Dendritic cell treated with granulocyte-macrophage colony-stimulating factor and Interleukin-4, amounts not matched to agents 40 ng/mL and 50 ng/mL, for 4 days (primary cell): ENCODE measurements around the gene BNC2.

Experiments
- H3K27ac Mint-ChIP-seq: one replicate; pipeline ENCODE4 v1.8.0; 2022; ENCODE audit warnings: mild to moderate bottlenecking, mixed read lengths
- H3K27me3 Mint-ChIP-seq: one replicate; pipeline ENCODE4 v1.8.0; 2022; ENCODE audit warnings: mild to moderate bottlenecking, mixed read lengths
- H3K36me3 Mint-ChIP-seq: one replicate; pipeline ENCODE4 v1.8.0; 2022; ENCODE audit warnings: low read depth, mixed read lengths
- H3K4me1 Mint-ChIP-seq: one replicate; pipeline ENCODE4 v1.8.0; 2022; ENCODE audit warnings: low read depth, mixed read lengths
- H3K4me3 Mint-ChIP-seq: one replicate; pipeline ENCODE4 v1.8.0; 2022; ENCODE audit warnings: mild to moderate bottlenecking, moderate library complexity, mixed read lengths
- H3K9me3 Mint-ChIP-seq: one replicate; pipeline ENCODE4 v1.8.0; 2022; ENCODE audit warnings: mixed read lengths
- intact Hi-C: fragments of 100-400 bp; cut with micrococcal nuclease; formaldehyde crosslinking; loops from one replicate; pipeline ENCODE4 v1.15.0; 2022

BNC2 gene

DNA sequence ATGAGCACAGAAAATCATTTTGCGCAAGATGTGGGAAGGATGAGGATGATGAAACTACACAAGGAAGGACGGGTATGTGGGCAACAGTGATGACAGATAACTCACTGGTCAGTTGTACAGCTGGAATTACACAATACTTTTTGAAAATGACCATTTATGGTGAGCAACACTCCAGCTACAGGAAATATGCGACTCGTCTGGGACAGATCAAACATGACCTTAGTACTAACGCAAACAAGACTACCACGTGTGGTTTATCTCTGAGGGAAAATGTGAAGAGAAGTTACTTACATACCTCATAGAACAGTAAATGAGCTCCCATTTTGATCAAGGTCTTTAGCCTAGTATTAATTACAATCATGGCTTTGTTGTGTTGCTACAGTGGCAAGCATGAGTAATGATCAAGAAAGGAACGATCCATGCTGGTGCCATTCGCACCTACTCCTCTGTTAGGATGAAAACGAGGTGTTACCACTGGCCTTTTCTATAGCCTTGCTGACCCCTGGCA lies 456.9 kb downstream of the BNC2 start:
- no peak overlapping the region for H3K4me3 Mint-ChIP-seq
- H3K36me3 Mint-ChIP-seq = no peaks in the 10 kb centered on the region
- H3K9me3 Mint-ChIP-seq = peaks cover 8% of the 10 kb centered on the region
- intact Hi-C loops = no loop called here
- H3K4me1 Mint-ChIP-seq = peaks cover 12% of the 10 kb centered on the region
- H3K27ac Mint-ChIP-seq = no peak overlapping the region
- H3K27me3 Mint-ChIP-seq = peaks cover 4% of the 10 kb centered on the region

DNA sequence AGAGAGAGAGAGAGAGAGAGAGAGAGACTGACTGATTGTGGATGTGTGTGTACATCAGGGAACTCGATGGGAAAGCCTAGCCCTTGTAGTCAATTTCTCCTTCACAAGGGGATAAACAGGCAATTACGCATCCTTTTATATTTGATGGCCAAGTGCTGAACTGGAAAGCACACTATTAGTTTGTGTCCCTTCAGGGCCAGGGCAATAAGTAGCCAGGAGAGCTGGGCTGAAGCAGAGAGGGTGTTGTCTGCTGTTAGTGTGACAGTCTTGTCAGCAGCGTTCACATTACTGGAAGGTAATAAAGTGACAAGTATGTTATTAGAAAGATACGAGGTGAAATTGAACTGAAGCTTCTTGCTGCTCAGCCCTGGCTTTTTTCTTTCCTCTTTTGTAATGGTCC lies 457.7 kb downstream of the BNC2 start:
- Mint-ChIP-seq H3K9me3 (peaks cover 8% of the 10 kb centered on the region), H3K36me3 (no peaks in the 10 kb centered on the region), H3K27ac (no peak overlapping the region), H3K4me1 (peaks cover 12% of the 10 kb centered on the region), H3K4me3 (no peak overlapping the region), H3K27me3 (peaks cover 7% of the 10 kb centered on the region)
- intact Hi-C loops = no loop called here

DNA sequence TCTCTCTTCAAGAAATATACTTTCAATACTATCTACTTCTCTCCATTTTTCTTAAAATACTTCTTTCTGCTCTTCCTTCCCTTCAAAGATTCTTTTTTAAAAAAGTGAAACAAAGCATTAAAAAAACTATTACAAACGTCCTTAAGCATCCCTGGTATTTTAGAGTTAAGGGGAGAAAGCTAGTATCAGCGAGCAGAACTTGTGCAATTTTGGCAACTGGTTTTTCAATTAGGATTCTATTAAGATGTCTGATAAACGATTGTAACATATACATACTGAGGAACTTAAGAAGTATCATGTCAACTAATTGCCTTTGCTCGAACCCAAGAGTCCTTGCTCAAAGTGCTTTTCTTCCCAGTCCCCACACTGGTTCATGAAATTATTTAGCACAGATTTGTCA lies 459.2 kb downstream of the BNC2 start:
- Mint-ChIP-seq H3K4me1 (peaks cover 12% of the 10 kb centered on the region), H3K9me3 (peaks cover 8% of the 10 kb centered on the region), H3K4me3 (no peak overlapping the region), H3K27ac (no peak overlapping the region), H3K27me3 (peaks cover 9% of the 10 kb centered on the region), H3K36me3 (no peaks in the 10 kb centered on the region)
- intact Hi-C loops = no loop called here

DNA sequence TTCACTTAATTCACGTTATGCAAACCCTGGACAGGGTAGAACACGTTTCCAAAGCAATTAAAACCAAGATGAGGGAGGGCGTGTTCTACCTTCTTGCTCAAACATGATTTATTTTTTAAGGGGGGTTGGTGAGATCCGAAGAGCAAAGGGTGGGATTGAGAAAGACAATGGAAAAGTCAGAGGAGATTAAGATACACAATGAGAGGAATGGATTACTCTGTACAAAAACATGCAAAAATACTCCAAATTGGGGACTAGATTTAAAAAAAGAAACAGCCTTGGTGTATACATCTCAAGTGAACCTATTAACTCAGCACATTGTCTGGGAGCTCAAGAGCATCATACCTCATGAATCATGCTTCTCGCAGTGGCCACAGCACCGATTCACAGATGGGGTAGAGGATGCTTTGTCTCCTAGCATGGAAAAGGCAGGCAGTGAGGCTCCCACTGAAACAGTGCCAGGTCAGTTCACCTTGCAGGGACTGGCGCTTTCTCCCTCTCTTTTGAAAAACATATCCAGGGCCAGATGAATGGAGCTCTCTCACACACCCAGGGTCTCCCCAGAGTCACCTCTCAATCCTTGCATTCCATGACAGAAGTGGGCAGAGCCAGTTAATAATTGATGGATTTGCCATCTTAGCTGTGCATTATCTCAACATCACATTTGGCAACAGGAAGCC lies 459.7 kb downstream of the BNC2 start:
- Mint-ChIP-seq H3K36me3 (no peaks in the 10 kb centered on the region), H3K4me3 (no peak overlapping the region), H3K27ac (no peak overlapping the region), H3K27me3 (peaks cover 10% of the 10 kb centered on the region), H3K9me3 (peaks cover 8% of the 10 kb centered on the region), H3K4me1 (peaks cover 12% of the 10 kb centered on the region)
- intact Hi-C loops = no loop called here

DNA sequence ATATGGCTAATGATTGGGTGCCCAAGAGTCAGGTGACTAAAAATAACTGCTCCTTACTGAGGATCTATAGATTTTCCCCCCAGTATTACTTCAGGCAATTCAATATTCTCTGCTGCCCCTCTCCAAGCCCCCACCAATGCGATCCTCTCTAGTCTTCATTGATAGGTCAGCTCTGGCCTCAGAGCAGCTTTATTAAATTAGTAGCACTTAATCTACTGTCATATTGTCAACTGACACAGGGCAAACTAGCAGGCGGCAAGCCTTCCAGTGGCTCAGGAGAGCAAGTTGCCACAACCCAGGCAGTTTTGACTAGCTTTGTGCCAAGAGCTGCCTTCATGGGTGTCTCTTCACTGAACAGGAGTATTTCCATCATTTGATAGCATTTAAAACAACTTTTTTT lies 462.9 kb downstream of the BNC2 start:
- Mint-ChIP-seq H3K27me3 (peaks cover 10% of the 10 kb centered on the region), H3K27ac (no peak overlapping the region), H3K4me3 (no peak overlapping the region), H3K36me3 (no peaks in the 10 kb centered on the region), H3K9me3 (peaks cover 8% of the 10 kb centered on the region), H3K4me1 (peaks cover 20% of the 10 kb centered on the region)
- intact Hi-C loops = no loop called here

DNA sequence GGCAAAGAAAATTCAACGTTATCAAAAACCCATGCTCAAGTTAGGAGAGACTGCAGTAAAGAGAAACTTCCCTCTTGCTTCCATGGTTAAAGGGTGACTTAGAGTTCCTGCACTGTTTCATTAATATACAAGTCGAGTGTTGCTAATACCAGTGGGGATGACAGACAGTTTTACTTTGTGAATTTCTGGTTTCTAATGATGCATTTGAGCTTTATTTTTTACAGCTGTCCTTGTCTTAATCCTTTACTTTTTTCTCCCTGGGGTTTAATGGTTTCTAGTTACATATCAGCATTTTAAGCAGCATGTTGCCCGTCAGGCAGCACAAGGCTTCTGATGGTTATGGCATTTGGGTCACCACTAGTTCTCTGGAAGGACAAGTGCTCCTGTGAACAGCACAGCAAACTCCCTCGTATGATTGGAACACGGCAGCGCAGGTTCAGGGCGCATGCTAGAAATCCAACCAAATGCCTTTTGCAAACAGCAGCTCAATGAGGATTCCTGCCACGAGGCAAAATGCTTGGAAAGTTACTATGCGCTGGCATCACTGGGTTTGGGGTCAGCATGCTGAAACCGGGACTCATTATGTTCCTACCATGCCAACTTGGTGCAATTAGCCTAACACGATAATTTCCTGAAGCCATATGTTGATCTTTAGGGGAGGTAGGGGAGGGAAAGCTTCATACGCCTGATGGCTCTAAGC lies 463.8 kb downstream of the BNC2 start:
- intact Hi-C loops = no loop called here
- no peaks in the 10 kb centered on the region for H3K36me3 Mint-ChIP-seq
- H3K4me1 Mint-ChIP-seq = peaks cover 25% of the 10 kb centered on the region
- H3K9me3 Mint-ChIP-seq = peaks cover 8% of the 10 kb centered on the region
- H3K4me3 Mint-ChIP-seq = no peak overlapping the region
- H3K27me3 Mint-ChIP-seq = peaks cover 10% of the 10 kb centered on the region
- no peak overlapping the region for H3K27ac Mint-ChIP-seq

DNA sequence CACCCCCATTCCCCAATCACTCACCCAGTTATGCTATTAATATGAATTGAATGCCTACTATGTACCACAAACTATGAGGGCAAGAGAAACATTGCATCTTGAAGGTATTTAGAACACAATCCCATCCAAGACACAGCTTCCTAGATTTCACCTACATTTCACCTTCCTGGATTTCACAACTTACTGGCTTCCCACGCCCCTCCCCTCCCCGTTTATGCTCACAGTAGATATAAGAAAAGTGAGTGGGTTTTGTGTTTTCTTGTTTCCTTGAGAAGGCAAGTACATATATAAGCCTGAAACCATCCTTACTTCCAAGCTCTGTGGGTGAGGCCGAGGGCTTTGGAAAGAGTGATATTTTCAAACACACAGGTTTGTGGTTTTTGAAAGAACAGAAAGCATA lies 465.0 kb downstream of the BNC2 start:
- Mint-ChIP-seq H3K27me3 (peaks cover 10% of the 10 kb centered on the region), H3K36me3 (no peaks in the 10 kb centered on the region), H3K4me1 (peaks cover 37% of the 10 kb centered on the region), H3K9me3 (peaks cover 8% of the 10 kb centered on the region), H3K4me3 (no peak overlapping the region), H3K27ac (no peak overlapping the region)
- intact Hi-C loops = no loop called here

DNA sequence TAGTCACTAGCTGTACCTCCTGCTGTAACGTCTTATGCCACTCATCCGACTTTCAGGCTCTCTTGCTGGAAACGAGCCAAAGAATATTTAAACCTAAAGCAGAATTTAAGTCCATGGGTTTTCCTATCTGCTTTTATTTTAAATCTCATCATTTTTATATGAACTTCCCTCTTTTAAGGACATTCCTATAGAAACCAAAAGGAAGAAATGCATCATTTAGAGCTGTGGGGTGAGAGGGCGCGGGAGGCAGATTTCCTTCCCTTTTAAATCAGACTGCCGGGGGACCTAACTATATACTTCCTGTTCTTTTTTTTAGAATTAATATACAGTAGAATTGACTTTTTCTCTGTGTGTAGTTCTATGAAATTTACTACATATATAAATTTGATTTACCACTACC lies 468.8 kb downstream of the BNC2 start:
- H3K4me1 Mint-ChIP-seq = peaks cover 47% of the 10 kb centered on the region
- intact Hi-C loops = loop anchor here (5.0 kb wide), 1 partner anchor 109 kb away; no protein-coding TSS in a partner anchor
- no peaks in the 10 kb centered on the region for H3K36me3 Mint-ChIP-seq
- peaks cover 8% of the 10 kb centered on the region for H3K9me3 Mint-ChIP-seq
- peaks cover 2% of the 10 kb centered on the region for H3K27me3 Mint-ChIP-seq
- no peak overlapping the region for H3K4me3 Mint-ChIP-seq
- no peak overlapping the region for H3K27ac Mint-ChIP-seq

DNA sequence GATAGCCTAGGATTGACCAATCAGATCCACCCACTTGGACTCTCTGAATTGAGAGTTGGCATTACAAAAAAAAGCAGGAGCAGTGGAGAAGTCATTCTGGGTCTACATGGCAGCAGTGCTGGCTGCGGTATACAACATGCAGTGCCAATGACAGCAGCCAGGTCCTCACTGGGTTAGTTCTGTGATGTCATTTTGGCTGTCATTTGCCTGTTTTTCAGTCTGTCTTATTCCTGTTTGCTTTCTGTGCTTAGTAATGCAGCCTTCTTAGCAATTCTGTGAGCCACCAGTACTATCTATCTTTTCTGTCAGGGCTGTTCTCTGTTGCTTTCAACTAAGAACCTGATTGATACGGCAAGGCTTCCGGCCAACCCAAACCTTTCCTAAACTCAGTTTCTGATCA lies 471.8 kb downstream of the BNC2 start:
- Mint-ChIP-seq H3K4me3 (no peak overlapping the region), H3K27me3 (no peaks in the 10 kb centered on the region), H3K27ac (no peak overlapping the region), H3K4me1 (peaks cover 42% of the 10 kb centered on the region), H3K36me3 (no peaks in the 10 kb centered on the region), H3K9me3 (peaks cover 12% of the 10 kb centered on the region)
- intact Hi-C loops = no loop called here

DNA sequence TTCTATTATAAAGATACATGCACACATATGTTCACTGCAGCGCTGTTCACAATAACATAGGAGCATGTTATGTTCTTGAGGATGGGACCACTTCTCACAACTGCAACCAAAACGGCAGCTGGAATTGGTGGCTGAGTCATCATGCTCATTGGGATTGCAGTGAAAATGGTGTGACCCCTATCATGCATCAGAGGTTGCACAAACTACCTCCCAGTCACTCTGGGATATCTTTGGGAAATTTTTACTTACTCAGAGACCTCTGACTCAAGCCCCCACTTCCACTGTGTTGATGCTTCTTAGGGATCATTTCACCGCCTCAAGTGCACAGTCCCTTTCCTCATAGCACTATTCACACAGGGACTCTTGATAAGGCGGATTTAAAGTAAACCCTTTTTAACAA lies 474.1 kb downstream of the BNC2 start:
- H3K27me3 Mint-ChIP-seq = no peaks in the 10 kb centered on the region
- peaks cover 10% of the 10 kb centered on the region for H3K9me3 Mint-ChIP-seq
- peaks cover 19% of the 10 kb centered on the region for H3K4me1 Mint-ChIP-seq
- H3K27ac Mint-ChIP-seq = no peak overlapping the region
- intact Hi-C loops = no loop called here
- no peak overlapping the region for H3K4me3 Mint-ChIP-seq
- no peaks in the 10 kb centered on the region for H3K36me3 Mint-ChIP-seq

DNA sequence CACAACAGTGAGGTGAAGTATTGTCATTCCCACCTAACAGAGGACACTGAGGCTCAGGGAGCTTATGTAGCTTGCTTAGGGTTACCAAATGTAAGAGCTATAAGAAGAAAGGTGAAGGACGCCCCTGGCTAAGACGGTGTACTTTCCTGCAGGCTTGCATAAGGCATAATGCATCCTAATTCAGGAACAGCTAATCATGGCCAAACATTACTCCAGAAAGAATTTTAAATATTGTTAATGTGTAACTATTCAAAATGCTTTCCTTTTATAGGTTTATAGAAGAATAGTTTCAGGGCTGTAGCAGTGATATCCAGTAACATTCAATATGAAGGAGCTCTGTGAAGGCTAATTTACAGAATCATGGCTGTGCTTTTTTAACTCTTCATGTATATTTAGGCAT lies 479.1 kb downstream of the BNC2 start:
- intact Hi-C loops = no loop called here
- no peaks in the 10 kb centered on the region for H3K4me1 Mint-ChIP-seq

DNA sequence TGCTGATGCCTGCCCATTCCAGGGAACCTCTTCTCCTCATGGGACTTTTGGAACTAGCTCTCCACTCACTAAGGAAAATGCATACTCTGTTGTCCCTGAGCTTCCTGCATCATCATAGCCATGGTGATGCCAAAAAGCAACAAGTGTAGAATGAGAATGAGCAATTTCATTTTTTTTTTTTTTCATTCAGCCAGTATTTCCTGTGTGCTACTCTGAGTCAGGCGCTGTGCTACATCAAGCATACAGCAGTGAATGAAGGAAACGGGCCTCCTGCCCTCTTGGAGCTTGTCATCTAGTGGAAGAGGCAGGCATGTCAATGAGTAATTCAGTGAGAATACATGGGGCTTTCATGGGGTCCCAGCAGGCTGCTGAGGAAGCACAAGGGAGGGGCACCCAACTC lies 483.1 kb downstream of the BNC2 start:
- no peak overlapping the region for H3K4me3 Mint-ChIP-seq
- no peaks in the 10 kb centered on the region for H3K4me1 Mint-ChIP-seq
- H3K27me3 Mint-ChIP-seq = no peaks in the 10 kb centered on the region
- no peaks in the 10 kb centered on the region for H3K36me3 Mint-ChIP-seq
- H3K27ac Mint-ChIP-seq = no peak overlapping the region
- H3K9me3 Mint-ChIP-seq = peaks cover 10% of the 10 kb centered on the region
- intact Hi-C loops = no loop called here

More for the DNA sequence above, 479.1 kb downstream of the BNC2 start:
- Mint-ChIP-seq H3K9me3 (peaks cover 10% of the 10 kb centered on the region), H3K36me3 (no peaks in the 10 kb centered on the region), H3K27ac (no peak overlapping the region), H3K4me3 (no peak overlapping the region), H3K27me3 (no peaks in the 10 kb centered on the region)

DNA sequence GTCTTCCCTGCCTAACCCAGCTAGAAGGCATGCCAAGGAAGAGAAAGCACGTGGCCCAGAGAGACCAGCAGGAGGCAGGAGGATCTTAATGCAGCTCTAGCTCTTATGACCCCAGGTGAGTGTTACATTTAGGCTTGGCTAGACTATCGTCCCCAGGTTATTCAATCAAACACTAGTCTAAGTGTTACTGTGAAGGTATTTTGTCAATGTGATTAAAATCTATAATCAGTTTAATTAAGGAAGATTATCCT lies 483.7 kb downstream of the BNC2 start:
- Mint-ChIP-seq H3K4me1 (no peaks in the 10 kb centered on the region), H3K9me3 (peaks cover 10% of the 10 kb centered on the region), H3K4me3 (no peak overlapping the region), H3K36me3 (no peaks in the 10 kb centered on the region), H3K27me3 (no peaks in the 10 kb centered on the region), H3K27ac (no peak overlapping the region)
- intact Hi-C loops = no loop called here

DNA sequence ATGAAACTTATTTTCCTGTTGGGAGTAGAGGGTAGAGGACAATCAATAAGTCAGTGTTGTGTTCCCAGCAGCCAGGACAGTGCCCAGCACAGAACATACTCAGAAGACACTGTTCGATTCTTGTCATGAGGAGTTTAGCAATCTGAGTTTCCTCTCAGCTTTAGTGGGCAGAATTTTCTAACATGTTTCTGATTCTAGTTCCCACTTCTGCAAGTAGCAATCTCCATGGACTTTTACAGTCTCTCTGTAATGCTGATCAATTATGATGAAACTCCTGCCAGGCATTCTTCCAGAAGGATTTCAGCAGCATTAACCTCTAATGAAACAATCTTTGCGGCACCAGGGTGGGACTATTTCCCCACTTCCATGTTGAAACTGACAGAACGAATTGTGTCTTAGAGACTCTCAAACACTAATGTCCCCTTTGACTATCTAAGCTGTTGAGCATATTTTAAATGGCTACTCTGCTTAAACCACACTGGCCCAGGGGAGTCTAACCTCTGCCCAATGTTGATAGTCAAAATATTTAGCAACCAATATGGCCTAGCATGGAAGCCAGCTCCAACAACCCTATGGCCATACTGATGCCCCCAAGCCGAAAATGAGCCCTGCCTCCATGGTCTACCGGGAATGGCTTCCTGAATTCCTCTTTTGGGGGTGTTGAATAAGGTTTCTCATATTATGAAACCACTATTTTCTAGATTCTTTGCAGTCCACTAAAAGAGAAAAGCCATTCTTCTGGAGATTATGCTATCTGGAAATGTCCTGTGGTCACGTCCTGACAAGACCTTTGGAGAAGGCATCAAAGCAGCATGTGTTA lies 484.3 kb downstream of the BNC2 start:
- intact Hi-C loops = no loop called here
- Mint-ChIP-seq H3K9me3 (peaks cover 10% of the 10 kb centered on the region), H3K27ac (no peak overlapping the region), H3K27me3 (no peaks in the 10 kb centered on the region), H3K4me1 (no peaks in the 10 kb centered on the region), H3K4me3 (no peak overlapping the region), H3K36me3 (no peaks in the 10 kb centered on the region)
